GM10266 (cell line): Measurements from ENCODE around the gene COG5.

Experiments used
- DNase-seq: peaks from one replicate; pipeline ENCODE4 v3.0.0; 2012; ENCODE audit errors: extremely low spot score
- CTCF ChIP-seq: IDR thresholded peaks from 2 replicates; pipeline ENCODE4 v1.5.1; 2012; ENCODE audit warnings: mild to moderate bottlenecking, low read depth; ENCODE audit not compliant: control insufficient read depth, insufficient read depth; ENCODE audit errors: missing control alignments

COG5 gene

GRCh38 chr7:107414198-107414597, 149.5 kb downstream of the COG5 start:
- no peak for DNase-seq
- no peak for TF ChIP-seq CTCF

DNA sequence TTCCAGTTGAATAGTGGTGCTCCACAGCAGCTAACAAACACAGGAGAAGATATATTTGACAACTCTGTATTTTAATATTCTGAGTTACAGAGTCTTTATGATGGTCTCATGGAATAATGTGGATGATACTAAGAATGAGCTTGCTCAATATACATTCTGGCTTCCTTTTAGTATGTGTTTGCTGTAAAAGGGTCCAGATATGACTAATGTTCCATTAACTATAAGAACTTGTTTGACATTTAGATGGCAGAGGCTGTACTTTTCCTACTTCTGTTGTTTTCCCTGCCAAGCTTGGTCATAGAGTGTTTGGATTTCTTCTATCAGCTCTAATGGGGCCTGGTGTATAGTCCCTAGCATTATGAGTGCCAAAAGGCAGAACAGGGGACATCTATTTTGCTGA, 155.4 kb downstream of the COG5 start:
- no peak for TF ChIP-seq CTCF
- no peak for DNase-seq

- TF ChIP-seq CTCF, result no peak
These were observed 158.2 kb downstream of the COG5 start for GRCh38 chr7:107405559-107405958.

DNA sequence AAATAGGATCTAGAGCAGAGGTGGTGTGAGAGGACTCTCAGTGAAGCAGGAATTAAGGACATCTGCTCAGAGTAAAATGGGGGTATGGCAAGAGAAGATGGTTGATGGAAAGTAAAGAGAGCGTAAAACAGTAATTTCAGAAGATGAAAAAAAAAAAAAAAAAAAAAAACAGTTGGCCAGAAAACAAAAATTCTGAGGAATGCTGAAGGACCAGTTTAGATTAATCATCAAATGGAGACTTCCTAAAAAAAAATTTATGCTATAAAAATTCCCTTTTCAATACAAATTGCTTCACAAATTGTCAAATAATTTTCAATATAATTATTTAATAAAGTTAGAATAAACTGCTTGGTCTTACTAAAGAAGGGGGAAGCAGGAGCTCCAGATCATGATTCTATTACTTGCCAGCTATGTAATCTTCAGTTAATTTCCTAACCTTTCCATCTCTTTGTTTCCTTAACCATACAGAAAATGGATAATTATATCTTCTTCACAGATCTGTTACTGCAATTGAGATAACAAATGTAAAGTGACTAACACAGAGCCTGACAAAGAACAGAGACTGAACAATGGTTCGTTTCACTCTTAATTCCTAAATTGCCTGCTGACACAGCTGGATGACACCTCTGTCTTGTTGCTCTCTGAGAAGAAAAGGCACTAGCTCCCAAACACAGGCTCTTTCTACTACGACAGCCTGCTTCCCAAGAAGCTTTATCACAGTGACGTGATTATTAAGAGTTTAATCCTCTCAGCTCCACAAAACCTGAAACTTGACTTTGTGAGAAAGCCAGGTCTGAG, 158.8 kb downstream of the COG5 start:
- no peak for DNase-seq
- TF ChIP-seq CTCF, result no peak

More at GRCh38 chr7:107405559-107405958, 158.2 kb downstream of the COG5 start:
- DNase-seq, result no peak

- DNase-seq, result no peak
- no peak for TF ChIP-seq CTCF
These were observed 165.6 kb downstream of the COG5 start for GRCh38 chr7:107398161-107398560.

- no peak for TF ChIP-seq CTCF
- DNase-seq, result no peak
These were observed 166.7 kb downstream of the COG5 start for GRCh38 chr7:107396990-107397389.

- TF ChIP-seq CTCF, result no peak
- DNase-seq, result no peak
These were observed 167.6 kb downstream of the COG5 start for GRCh38 chr7:107396081-107396480.
